HG02852 (cell line): ENCODE results near the gene NTM.
"Not testable (repeated sequence)": the region's sequence is repeated elsewhere in the genome, so short reads cannot be mapped to it uniquely, and the experiment has no call there.

Experiments
- ATAC-seq: cut with Tn5 transposase; IDR thresholded peaks from one replicate; pipeline ENCODE4 v1.9.1; 2021; ENCODE audit warnings: mild to moderate bottlenecking, moderate library complexity; ENCODE audit not compliant: unreplicated experiment

NTM gene

DNA sequence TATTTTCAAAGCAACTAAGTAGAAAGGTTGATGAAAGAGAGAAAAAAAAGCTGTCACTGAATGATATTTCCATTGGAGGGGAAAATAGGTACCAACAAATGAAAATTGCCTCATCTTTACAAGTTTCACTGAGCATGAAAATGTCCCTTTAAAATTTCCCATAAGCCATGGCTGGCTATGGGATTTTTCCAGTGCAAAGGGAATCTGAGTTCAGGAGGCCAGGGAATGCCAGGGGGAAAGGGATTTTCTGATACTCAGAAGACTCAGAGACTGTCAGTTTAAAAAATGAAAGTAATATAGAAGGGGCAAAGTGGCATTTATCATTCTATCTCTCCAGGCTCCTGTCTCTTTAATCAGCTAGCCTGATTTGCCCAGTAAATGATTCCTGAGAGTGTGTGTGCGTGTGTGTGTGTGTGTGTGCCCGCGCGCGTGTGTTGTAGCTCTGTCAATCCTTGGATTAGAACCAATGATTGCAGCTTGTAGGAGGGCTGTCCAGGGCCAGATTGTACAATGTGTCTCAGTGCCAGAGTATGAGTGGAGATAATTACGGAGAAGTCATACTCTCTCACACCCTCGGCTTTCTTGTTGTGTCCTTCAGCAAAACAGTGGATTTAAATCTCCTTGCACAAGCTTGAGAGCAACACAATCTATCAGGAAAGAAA lies at the start of gene NTM:
Gene NTM (plus strand): TSS at position 526 of the 662 bp plus-strand sequence.
- ATAC-seq: no peak

DNA sequence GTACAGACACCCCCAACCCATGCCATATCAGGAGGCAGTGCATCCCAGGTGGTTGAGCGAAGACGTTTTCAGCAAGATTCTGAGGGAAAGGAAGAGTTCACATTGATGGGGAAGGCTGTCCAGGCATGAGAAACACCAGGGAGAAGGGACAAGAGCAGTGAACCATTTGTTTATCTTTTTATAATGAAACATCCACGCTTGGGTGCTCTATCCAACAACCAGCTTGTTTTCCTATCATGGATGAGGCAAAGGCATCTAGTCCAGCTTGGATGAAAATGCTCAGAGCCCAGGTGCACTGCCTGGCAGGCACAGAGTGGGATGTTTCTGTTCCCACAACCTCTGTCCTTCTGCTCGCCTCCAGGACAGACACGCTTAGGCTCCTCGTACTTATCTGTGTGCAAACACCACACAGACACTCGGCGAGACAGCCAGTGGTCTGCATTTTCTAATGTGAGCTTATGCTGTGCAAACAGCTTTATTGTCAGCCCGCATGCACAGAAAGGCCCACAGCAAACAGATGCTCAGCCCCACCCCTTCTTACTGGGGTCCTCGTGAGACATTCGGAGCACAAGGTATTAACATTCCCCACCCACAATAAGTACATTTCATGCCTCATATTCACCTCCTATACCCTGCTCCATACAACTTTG lies 45.4 kb upstream of the NTM start:
- ATAC-seq: no peak

DNA sequence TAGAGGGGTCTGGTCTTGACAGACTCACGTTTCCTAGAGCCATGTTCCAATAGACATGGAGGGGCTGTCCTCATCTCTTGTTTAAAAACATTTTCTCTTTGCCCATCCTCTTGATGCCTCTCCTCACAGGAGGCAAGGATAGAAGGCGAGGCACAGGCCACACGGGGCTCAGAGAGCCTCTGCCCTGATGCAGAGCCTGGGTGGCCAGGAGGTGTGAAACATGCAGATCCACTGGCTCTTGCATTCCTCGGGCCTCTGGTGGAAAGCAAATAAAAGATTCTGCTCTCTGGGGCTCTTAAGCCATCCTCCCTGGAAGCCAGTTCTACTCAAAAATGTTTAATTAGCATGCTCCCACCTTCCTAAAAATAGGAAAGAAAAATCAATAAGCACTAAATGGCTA lies 43.6 kb upstream of the NTM start:
- no peak for ATAC-seq

DNA sequence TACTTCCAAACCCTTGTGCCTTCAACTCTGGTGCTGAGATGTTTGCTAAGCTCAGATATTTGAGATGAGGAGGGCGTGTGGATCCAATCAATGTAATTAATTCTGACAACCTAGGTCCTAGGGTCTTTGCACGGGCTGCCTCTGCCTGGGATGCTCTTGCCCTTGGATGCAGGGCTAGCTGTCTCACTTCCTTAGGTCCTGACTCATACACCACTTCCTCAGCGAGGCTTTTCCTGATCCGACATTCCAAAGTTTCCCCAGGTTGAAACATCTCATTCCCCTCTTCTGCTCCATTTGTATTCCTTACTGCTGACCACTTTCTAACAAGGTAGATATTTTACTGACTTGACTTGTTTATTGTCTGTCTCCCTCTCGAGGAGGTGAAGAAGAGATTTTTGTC lies 43.0 kb upstream of the NTM start:
- ATAC-seq: no peak

DNA sequence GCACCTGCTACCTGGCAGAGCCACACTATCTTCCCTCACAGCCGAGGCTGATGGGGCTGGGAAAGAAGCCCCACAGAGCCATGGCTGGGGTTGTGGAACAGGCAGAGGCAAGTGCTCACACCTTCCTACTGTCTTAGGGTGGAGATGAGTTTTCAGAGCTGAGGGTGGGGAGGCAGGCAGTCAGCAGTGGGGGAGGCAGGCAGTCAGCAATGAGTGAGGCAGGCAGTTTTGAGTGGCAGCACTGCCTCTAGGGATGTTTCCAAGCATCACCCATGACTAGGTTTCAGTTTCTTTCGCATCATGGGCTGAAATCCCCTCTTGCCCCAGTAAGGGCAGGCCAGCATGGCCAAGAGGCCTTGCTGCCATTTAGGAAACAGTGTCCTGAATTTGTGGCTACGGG lies 41.6 kb upstream of the NTM start:
- ATAC-seq: no peak

DNA sequence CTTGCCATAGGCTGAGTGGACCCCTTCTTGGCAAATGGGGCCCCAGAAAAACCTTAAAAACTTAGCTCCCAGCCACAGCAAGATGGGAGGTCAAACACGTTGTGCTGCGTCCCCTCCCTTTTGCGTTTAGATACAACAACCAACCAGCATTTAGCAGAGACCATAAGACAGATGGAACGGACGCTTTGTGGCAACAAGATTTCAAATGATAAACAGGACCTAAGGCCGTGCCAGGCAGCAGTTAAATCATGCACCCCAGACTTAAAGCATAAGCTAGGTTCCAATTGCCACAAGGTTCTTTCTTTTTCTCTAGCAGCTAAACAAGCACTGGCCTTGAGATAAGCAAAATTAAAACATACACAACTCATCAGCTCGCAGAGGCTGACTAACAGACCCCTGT lies 39.4 kb upstream of the NTM start:
- ATAC-seq: no peak

DNA sequence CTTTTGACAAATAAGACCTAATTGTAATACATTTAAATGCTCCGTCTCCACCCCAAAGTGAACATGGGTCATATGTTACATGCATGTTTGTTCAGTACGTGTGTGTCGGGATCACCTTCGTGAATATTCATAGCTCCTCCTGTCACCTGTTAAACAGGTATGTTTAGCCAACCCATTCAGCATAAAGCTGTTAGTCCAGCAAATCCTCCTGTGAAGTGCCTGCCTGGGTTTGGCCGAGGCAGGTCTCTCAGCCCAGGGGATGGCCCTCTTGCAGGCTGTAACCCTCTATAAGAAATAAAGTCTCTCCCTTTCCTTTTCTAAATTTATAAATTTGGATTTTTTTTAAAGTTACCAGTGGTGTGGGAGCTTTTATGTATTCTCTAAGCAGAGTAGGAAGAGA lies 38.9 kb upstream of the NTM start:
- ATAC-seq: no peak

DNA sequence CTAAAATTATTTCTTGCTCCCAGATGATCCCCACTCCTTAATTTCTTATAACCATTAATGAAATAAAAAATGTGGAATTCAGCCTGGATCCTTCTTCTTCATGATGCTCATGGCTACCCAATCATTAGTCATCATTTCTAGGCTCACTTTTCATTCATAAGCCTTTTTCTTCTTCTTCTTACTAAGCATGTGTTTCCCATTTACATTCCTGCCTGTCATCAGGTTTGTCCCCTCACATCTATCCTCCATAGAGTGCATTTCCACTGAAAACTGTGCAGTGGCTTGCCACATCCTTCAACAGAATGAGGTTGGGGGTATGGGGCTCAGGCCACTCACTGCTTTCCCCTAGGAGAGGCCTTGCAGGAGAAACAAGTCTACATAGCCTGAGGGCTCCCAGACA lies 35.8 kb upstream of the NTM start:
- ATAC-seq: no peak

DNA sequence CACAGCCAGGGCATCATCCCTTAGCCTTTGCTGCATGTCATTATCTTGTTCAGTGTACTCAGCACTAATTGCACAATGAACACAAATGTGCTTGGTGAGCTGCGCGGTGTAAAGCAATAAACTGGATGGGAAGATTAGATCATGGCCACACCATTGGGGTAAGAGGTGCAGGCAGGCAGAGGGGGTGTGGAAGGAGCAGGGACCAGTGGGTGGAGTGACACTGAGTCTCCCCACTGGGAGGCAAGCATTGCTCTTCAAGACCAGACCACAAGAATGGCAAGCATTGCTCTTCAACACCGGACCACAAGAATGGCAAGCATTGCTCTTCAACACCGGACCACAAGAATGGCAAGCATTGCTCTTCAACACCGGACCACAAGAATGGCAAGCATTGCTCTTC lies 28.5 kb upstream of the NTM start:
- not testable (repeated sequence) for ATAC-seq

DNA sequence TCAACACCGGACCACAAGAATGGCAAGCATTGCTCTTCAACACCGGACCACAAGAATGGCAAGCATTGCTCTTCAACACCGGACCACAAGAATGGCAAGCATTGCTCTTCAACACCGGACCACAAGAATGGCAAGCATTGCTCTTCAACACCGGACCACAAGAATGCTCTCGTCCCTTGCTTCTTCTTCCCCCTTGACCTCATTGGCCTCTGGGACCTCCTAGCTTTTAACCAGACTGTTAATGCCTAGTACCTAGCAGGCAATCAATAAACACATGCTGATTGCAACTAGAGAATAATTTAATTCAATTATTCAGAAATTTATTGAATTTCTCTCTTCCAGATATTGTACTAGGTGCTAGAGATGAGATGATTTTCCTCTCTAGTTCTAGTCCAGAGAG lies 28.0 kb upstream of the NTM start:
- ATAC-seq: not testable (repeated sequence)

DNA sequence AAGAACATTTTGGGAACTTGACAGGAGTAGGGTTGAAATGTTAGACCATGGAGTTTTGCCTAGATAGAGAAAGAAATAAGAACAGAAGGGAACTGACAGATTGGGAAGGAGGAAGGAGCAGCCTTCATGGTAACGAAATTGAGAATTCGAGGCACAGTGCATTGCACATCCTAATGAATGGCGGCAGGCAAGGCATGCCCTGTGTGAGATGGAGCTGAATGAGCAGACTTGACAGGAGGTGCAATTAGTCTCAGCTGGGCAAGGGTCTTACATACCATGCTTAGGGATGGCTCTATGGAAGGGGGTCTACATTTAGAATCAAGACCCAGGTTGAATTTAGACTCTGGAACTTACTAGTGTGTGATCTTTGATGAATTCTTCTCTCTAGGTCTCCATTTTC lies 25.0 kb upstream of the NTM start:
- ATAC-seq: no peak

DNA sequence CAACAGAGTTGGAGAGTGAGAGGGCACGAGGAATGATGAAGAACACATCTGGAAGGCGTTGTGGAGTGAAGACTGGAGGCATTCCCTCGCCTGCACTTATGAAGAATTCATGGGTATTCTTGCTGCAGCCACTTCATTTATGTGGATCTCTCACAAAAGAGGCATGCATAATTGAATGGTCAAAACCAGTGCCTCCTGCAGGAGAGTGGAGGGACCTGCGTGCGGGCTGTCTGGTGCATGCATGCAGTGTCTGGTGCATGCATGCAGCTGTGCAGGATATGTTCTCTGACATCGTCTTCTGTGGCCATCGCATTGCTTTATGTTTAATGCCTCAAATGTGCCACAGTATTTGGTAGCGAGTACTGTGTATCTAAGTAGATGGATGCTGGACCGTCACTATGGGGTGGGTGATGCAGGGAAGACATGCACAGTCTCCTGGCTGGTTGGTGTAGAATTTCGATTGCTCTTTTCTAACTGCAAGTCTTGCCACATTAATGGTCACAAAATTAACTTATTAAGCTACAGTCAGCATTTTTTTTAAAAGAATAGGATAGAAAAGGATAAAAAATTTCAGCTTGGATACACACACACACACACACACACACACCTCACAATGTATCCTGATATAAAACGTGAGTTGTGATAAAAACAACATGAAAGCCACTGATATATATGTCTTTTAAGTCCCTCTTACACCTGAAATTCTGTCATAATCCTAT lies 20.9 kb upstream of the NTM start:
- ATAC-seq: no peak

DNA sequence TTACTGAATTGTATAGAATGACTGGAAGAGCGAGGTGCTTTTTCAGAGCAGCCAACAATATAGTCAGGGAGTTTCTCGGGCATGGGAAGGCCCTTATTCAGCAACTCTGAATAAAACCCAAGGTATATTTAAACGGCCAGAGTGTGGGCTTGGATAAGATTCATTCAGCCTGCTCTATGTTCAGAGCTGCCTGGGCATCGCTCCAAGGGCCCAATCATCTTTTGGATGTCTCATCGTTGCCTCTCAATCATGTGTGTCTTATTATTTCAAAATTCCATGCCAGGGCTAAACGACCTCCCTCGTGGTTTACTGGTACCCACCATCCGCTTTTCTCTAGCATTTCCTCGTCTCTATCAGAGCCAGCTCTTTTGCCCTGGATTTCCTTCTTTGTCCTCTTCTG lies 19.5 kb upstream of the NTM start:
- ATAC-seq: no peak

DNA sequence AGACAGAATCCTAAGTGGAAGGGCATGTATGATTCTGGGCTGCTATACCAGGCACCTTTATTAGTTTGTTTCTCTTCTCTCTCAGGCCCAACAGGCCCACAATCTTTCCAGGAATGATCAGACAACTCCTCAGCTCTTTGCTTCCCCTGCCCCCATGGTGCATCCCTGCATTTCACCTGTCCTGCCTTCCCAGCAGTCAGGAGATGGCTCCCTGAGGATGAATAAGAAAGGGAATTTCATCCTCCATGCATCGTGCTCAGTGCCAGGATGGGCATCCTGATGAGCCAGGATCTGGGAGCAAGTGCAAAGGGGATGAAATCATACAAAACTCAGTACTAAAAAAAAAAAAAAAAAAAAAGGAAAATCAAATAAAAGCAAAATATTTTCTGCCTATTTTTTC lies 18.6 kb upstream of the NTM start:
- no peak for ATAC-seq

DNA sequence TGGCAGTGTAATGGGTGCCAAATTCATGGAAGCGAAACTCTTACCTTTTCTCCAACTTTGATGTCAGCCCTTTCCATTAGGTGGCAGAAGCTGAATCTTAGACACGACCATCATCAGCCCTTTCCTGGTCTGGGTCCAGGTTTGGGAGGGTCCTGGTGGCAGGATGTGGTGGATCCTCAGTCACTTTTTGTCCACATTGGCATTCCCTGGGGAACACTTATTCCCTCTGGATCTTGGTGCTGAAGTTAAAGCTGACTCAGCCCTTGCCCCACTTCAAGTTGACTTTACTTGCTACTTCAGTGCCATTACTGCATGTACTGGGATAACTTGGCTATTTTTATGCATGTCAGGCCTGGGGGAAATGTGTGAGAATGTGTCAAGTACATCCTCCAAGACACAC lies 16.6 kb upstream of the NTM start:
- ATAC-seq: no peak

DNA sequence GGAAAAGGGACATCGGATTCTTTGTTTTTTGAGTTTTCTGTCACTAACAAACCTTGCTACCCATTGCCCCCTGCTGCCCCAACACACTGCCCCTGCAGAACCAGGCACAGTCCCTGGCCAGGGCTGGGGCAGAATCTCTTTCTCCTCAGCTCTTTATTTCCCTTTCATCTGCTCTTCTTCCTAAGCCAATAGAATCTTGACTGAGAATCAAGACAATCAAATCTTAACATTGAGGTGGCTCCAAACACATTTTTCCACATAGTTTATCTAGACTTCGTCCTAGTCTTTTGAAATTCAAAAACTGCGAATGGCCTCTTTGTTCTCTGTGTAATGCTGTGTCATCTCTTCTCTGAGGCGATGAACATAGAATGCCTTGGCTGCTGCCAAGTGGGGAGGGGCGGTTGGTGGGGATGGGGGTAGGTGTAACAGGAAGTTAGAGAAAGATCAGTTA lies 16.1 kb upstream of the NTM start:
- no peak for ATAC-seq

DNA sequence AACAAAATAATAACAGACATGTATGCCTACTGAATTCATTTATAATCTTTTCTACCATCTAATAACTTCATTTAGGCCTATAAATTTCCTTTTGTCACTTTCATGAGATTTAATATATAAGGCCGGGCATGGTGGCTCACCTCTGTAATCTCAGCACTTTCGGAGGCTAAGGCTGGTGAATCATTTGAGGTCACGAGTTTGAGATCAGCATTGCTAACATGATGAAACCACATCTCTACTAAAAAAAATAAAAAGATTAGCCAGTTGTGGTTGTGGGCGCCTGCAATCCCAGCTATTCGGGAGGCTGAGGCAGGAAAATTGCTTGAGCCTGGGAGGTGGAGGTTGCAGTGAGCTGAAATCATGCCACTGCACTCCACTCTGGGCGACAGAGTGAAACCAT lies 14.2 kb upstream of the NTM start:
- no peak for ATAC-seq

DNA sequence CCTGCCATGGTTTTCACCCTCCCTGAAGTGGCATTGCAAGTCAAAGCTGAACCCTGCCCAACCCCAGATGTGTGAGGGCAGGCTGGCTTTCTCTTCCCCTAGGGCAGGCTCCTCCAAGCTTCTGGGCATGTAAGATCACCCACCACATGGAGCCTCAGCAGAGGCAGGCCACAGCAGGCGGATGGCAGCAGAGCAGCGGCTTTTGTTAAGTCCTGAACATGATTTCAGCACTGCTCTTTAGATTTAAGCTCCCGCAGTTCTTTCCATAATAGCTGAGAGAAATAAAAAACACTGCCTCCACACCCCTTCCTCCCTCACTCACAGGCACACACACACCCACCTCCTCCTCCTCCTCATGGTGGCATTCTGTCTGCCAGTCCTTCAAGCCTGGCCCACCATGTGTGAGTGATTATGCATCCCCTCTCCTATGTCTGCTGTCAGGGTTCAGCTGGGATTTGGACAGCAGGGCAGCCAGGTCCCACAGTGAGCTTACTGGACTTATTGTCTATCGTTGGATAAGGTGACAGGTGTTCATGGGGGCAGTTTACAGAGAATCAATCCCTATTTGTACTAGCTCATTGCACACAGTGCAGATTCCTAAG lies 5.0 kb upstream of the NTM start:
- ATAC-seq: no peak

DNA sequence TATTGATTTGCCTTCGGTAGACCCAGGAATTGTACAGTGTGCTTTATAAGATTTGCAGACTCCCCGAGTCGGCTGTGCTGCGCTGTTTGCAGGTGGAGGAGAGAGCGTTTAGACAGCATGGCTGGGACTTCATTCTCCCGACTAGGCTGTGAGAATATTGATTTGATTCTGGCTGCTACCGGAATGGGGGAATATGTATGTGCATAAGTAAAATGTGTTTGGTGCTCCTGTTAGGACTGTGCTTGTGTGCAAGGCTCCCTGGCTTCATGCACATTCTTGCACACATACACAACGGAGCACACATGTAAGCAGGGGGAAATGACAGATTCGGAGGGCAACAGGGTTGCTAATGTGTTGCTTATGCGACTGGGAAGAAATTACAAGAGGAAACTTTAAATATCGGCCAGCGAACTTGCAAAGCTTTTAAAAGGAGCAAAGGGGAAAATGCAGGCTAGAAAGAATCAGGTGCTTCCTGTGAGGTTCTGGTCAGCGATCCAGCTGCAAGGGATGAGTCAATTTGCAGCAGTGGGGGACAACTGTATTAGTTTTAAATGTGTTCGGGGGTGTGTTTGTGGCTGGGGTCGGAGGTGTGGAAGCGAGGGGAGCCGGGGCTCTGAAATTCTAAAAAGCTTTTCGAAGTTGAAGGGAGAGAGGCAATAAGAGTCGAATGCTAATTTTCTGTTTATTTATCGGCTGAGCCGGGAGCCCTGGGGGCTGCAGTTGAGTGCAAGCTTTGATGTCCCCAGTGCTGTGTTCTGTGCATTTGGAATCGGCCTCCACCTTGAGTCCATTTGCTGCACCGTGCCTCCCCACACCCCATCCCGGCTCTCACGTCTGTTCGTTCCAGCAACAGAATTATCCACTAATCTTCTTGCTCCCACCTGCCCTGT lies 731 bp downstream of the NTM start:
- ATAC-seq: no peak

DNA sequence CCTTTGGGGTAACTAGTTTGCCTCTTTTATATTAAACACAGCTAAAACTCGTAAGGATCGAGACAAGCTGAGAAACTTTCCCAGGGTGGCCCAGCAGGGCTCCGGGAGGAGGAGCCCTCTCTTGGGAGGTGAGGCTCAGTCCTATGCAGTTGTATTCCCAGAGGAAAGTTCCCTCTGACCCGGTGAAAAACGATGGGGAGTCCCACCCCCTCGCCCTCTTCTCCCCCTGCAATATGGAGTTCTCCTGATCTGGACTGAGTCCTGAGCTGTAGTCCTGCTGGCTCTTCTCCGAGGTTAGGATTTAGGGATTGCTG lies 1.3 kb downstream of the NTM start:
- no peak for ATAC-seq
